Measurements from ENCODE around the gene NAA25.

DNA sequence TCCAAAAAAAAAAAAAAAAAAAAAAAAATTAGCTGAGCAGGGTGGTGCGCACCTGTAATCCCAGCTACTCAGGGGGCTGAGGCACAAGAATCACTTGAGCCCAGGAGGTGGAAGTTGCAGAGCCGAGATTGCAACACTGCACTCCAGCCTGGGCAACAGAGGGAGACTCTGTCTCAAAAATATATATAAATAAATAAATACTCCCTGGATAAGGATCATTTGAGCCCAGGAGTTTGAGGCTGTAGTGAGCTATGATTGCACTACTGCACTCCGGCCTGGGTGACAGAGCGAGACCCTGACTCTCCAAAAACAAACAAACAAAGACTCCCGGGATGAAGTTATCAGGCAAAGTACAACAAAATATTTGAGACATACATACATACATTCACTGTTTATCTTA is 3.3 kb upstream of the NAA25 start:
- TF ChIP-seq POLR2A (IDR thresholded peaks at IDR 0.05; ENCODE audit: low read depth, low read length) (no peak), POLR2AphosphoS5 (IDR thresholded peaks at IDR 0.05; ENCODE audit: low read depth, low read length) (no peak), TAF1 (IDR thresholded peaks at IDR 0.05; ENCODE audit: borderline replicate concordance, low read depth, low read length) (no peak)

All from GM12892 (cell line).